HG03575 (cell line): ENCODE results near the gene KDM4F.

Experiments
- ATAC-seq: cut with Tn5 transposase; IDR thresholded peaks from one replicate; pipeline ENCODE4 v1.9.1; 2021; ENCODE audit not compliant: unreplicated experiment, insufficient number of reproducible peaks, low FRiP score; ENCODE audit errors: extremely low read depth

Gene KDM4F

GRCh38 chr11:95057959-95058358 lies 8.7 kb downstream of the KDM4F start:
- ATAC-seq = no peak

GRCh38 chr11:95058621-95059020 lies 9.4 kb downstream of the KDM4F start:
- ATAC-seq = no peak

- ATAC-seq = no peak
Observed at GRCh38 chr11:95059046-95059445, 9.8 kb downstream of the KDM4F start.

GRCh38 chr11:95065336-95065735 lies 16.1 kb downstream of the KDM4F start:
- ATAC-seq = no peak

DNA sequence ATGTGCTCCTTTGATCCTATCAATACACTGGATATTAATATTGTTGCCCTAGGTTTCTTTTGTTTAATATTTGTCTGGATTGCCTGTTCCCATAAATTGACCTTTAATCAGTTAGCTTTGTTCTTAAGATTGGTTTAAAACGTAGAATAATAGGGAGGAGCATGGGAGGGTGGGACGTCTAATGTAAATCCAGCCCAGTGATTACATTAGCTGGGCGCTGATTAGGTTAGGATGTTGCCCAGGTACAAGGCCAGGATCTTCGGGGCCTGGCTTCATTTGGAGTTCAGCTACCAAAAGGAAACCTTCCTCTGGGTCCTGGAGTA lies 17.5 kb downstream of the KDM4F start, which contains the start of gene SRSF8:
TSS of gene SRSF8 (plus strand) at position 204 of the 323 bp plus-strand sequence. CDS start 308 bp downstream, outside the sequence.
- ATAC-seq = peak; percentile 13

DNA sequence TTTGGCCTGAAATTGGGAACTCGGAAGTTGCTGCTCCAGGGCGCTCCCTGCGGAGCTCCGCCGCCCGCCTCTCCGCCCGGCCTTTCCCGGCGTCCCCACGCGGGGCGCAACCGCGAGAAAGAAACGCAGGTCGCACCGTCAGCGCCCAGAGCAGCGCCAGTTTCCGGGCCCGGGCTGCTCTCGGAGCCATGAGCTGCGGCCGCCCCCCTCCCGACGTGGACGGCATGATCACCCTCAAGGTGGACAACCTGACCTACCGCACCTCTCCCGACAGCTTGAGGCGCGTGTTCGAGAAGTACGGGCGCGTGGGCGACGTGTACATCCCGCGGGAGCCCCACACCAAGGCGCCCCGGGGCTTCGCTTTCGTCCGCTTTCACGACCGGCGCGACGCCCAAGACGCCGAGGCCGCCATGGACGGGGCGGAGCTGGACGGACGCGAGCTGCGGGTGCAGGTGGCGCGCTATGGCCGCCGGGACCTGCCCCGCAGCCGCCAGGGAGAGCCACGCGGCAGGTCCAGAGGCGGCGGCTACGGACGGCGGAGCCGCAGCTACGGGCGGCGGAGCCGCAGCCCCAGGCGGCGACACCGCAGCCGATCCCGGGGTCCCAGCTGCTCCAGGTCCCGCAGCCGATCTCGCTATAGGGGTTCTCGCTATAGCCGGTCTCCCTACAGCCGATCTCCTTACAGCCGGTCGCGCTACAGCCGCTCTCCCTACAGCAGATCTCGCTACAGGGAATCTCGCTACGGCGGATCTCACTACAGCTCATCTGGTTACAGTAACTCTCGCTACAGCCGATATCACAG lies 18.0 kb downstream of the KDM4F start:
- peak; percentile 32 for ATAC-seq

DNA sequence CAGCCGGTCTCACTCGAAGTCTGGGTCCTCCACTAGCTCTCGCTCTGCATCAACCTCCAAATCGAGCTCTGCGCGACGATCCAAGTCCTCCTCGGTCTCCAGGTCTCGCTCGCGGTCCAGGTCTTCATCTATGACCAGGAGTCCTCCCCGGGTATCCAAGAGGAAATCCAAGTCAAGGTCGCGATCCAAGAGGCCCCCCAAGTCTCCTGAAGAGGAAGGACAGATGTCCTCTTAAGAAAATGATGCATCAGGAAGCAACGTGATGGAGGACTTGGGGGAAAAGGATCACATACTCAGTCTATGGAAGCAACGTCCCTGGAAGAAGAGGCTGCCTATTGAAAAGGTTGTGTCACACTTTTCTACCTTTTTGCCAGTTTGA lies 18.6 kb downstream of the KDM4F start:
- ATAC-seq = no peak

GRCh38 chr11:95068549-95068948 lies 19.3 kb downstream of the KDM4F start:
- peak; percentile 58 for ATAC-seq

DNA sequence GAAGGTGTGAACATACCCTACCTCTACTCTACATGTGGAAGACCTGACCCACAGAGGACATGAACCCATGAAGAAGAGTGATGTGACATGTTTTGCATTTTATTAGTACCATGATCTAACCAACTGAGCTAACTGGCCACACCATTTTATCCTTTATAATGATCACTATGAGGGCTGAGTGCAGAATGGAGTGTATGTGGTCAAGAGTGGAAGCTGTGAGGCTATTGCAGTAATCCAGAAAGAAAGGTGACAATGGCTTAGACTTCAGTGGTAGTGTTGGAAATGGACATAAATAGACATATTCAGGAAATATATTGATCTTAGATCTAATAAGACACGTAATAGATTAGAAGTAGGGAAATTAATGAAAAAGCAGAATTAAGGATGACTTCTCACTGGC lies 21.2 kb downstream of the KDM4F start:
- ATAC-seq = no peak

DNA sequence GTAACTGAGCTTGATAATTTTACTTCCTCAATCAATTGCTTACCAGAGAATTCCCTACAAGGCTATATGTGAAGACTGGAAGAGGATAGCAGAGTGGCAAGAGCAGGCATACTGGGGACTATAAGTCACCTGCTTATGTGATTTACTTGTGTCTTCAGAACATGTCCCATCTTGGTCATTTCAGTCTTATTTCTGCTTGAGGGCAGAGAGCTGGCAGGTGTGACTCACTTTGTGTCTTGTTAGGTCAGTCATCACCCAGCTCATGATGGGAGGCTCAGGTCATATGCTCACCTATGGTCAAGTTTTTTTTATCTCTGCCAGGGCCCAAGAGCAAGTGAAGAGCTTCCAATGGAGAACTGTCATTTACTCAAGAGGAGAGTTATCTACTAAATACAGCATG lies 23.7 kb downstream of the KDM4F start:
- no peak for ATAC-seq

DNA sequence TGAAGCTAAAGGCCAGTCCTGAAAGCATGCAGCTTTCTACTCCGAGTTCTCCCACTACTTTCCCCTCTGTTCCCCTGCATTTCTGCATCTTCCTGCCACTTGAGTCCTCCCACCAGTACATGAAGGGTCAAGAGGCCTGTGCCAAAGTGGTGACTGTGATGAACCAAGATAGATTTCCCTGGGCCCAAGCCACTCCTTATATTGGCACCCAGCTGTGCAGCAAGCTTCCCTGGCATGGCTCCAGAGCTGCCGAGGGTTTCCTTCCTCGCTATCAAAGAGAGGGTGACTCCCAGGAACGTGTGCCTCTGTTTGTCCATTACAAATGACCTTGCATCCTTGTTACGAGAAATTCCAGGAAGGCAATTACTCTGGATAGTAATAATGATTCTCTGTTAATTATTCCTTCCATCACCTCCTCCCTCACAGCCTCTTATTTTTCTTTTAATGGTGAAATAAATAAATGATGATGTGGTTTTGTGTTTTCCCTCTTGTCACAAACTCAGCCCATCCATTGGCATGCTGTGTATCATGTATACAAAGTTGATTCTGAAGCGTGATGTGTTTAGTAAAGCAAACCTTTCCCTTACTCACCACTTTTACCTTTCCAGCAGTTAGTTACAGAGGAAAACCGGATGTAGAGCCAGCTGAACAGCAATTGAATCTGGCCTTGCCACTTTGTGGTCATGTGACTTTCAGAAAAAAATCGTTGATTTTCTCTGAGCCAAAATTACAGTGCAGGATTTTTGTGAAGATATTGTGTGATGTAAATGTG lies 25.8 kb downstream of the KDM4F start:
- no peak for ATAC-seq

- no peak for ATAC-seq
Observed at GRCh38 chr11:95076416-95076815, 27.2 kb downstream of the KDM4F start.

DNA sequence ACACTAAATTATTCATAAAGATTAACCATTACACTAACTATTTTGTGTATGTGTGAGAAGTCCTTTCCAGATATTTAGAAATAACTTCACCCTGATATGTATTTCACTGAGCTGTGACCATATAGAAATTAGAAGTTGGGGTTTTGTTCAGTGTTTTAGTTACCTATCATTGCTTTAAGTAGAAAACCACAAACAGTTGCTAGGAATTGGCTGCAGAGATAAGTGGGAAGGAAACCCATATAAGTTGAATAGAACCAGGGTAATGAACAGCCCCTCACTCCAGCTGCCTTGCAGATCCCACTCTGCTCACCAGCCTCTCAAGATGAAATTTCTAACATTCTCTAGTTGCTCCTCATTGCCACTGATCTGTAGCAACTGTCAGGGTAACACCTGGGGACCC lies 27.8 kb downstream of the KDM4F start:
- ATAC-seq = no peak

DNA sequence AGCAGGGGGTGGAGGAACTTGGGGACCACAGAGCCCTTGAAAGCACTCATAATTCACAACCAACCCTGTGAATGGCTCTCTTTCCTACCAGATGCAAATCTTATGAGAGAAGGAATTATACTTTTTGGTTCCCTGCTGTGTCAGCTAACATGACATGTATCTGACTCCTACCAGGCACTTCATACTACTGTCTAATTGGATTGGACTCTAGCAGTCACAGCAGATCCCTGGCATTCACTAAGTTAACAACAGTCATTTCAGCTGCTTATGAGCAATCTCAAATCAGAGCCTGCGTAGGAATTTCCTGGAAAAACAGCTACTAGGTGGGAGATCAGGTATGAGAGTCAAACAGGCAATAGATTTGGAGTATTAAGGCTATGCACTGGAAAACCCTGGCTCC lies 29.3 kb downstream of the KDM4F start:
- no peak for ATAC-seq

DNA sequence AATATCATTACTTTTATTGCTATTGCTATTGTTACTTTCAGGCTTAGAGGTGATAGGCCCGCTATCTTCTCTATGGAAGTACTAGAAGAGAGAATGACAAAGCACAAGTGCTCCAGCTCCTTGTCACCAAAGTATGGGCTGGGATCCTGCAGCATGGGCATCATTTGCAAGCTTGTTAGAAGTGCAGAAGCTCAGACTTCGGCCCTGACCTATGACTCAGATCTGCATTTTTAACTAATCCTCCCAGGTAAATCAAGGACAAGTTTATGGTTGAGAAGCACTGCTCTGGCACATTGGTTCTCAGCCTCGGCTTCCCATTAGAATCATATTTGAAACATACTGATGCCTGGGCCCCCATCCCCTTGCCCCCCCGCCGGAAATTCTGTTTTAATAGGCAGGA lies 31.8 kb downstream of the KDM4F start:
- no peak for ATAC-seq

GRCh38 chr11:95081412-95081811 lies 32.2 kb downstream of the KDM4F start:
- no peak for ATAC-seq

- ATAC-seq = no peak
Observed at GRCh38 chr11:95082576-95083001, 33.4 kb downstream of the KDM4F start.

- ATAC-seq = peak; percentile 45
Observed at GRCh38 chr11:95084509-95084908, 35.3 kb downstream of the KDM4F start.

DNA sequence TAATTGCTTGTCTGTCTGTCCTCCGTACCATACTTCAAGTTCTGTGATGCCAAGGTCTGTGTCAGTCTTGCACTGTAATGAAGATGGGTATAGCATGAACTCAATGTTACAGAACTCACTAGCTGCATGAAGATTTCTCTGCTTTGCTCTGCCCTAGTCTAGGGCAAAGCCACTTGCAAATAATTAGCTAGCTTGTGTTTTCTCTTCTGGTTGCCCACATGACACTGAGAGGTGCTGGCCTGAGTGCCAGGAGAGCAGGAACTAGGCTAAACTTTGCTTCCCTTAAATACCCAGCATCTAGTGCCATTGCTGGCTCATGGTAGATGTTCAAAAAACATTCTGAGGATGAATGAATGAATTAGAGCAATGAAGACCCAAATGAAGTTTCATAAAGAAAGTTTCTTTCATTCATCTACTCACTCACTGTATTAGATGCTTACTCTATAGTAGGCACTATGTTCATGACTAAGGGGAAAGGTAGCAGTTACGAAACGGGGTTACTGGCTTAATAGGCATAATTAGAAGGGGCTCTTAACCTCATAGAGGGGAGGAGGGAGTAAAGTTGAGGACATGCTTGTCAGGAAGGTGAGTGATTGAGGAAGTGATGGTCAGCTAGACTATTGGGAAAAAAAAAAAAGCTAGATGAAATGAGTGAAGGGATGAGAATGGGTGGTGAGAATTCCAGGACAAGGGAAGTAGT lies 36.0 kb downstream of the KDM4F start:
- no peak for ATAC-seq

DNA sequence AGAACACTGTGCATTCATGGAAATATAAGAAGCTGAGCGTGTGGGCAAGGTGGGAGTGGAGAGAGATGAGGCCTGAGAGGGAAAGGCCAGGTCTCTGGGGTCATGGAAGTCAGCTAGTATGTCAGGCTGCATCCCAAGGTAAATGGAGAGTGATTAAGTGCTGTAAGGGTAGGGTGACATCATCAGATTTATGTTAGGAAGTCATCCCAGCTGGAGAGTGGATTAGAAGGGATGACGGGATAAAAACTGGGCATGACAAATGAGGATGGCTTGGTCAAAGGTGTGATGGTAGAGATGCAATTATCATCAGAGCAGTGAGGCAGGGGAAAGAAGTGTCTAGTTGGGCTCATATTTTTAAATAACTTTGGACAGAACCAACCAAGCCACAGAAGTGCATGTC lies 36.9 kb downstream of the KDM4F start:
- no peak for ATAC-seq
